GM18858 (cell line): ENCODE results near the gene CD55.
A peak's percentile ranks its signal among the peaks of the same experiment; 100 is the strongest.

Experiments
- ATAC-seq: cut with Tn5 transposase; IDR thresholded peaks from one replicate; pipeline ENCODE4 v1.9.1; 2021; ENCODE audit not compliant: unreplicated experiment

Gene CD55

GRCh38 chr1:207328004-207328403 is 6.5 kb downstream of the CD55 start:
- no peak for ATAC-seq

- ATAC-seq: no peak
Measured at GRCh38 chr1:207328908-207329440, 7.5 kb downstream of the CD55 start.

DNA sequence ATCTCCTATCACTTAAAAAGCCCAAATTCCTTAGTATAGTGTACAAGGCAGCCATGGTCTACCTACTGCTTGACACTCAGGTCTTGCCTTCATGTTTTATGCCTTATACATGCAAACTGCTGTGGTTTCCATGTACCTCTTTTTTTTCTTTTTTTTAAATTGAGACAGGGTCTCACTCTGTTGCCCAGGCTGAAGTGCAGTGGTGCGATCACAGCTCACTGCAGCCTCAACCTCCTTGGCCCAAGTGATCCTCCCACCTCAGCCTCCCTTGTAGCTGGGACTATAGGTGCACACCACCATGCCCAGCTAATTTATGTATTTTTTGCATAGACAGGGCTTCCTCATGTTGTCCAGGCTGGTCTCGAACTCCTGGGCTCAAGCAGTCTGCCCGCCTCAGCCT is 8.0 kb downstream of the CD55 start:
- ATAC-seq: no peak

GRCh38 chr1:207330011-207330710 is 8.7 kb downstream of the CD55 start:
- ATAC-seq: no peak

- ATAC-seq: no peak
Measured at GRCh38 chr1:207331354-207332313, 10.2 kb downstream of the CD55 start.

DNA sequence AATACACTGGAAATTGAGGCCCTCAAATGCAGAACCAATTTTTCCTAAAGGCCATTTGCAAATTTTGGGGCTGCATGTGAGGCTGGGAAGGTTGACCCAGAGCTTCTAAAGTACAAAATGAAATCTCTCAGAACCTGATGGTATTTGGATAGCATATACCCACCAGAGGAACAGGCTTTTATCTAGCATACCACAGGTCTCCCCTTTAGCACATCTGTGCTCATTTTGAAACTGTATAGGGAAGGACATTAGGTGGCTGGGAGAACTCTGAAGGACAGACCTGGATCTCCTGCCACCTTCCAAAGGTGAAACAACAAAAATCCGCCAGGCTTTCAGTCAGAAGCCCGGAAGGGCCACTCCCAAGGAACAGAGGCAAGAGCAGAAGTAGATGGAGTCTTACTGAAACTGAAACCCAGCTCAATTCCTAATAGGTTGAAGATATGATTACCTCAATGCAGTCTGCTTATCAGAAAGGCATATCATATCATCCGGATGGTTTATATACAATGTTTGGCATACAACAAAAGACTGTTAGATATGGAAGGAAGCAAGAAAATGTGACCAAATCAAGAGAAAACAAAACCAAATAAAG is 11.6 kb downstream of the CD55 start:
- no peak for ATAC-seq

DNA sequence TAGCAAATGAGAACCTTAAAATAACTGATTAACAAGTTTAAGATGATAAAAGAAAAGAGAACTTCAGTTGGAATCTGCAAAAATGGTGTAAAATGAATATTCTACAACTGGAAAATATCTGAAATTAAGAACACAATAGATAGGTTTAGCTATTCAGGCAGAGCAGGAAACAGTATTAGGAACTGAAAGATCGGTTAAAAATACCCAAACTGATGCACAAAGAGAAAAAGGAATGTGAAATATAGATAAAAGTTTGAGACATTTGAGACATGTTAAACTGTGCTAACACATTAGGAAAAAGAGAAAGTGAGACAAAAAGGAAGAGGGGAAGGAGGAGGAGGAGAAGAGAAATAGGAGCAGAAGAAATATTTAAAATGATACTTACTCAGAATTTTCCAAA is 12.1 kb downstream of the CD55 start:
- ATAC-seq: no peak

GRCh38 chr1:207334337-207334736 is 12.9 kb downstream of the CD55 start:
- ATAC-seq: no peak

GRCh38 chr1:207335138-207335537 is 13.7 kb downstream of the CD55 start:
- no peak for ATAC-seq

DNA sequence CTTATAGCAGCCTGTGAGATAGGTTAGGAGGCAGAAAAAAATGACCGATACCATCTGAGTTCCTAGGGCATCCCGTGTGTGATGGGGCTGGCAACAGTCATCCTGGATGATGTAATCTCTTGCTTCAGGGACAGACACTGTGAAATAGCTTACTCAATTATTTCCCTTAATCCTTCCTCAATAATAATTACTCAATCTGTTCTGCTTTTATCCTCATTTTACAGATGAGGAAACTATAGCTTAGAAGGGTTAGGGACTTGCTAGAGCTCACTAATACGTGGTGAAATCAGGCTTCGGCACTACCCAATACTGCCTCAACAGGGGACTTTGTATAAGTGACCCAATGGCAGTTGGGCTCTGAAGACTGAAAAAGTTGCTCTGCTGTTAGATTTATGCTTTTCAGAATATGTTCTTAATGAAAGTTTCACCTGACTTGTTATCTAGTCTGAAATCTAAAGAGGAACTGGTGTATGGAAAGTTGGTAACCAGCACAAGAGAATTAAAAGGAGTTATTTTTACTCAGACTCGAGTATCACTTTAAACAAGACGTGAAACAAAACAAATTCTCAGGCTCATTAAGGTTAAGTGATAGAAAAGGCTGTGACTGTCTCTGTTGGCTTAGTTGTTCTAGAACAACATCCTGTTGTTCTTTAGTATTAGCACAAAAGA is 14.4 kb downstream of the CD55 start:
- ATAC-seq: peak; percentile 48

- ATAC-seq: peak; percentile 78
Measured at GRCh38 chr1:207336559-207337467, 15.3 kb downstream of the CD55 start.

DNA sequence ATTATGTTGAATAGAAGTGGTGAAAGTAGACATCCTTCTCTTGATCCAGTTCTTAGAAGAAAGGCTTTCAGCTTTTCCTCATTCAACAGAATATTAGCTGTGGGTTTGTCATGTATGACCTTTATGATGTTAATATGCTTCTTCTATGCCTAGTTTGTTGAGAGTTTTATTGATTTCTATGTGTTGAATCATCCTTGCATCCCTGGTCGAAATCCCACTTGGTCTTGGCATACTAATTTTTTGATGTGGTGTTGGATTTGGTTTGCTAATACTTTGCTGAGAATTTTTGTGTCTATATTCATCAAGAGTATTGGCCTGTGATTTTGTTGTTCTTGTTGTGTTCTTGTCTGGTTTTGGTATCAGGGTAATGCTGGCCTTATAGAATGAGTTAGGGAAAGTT is 20.9 kb downstream of the CD55 start:
- no peak for ATAC-seq

DNA sequence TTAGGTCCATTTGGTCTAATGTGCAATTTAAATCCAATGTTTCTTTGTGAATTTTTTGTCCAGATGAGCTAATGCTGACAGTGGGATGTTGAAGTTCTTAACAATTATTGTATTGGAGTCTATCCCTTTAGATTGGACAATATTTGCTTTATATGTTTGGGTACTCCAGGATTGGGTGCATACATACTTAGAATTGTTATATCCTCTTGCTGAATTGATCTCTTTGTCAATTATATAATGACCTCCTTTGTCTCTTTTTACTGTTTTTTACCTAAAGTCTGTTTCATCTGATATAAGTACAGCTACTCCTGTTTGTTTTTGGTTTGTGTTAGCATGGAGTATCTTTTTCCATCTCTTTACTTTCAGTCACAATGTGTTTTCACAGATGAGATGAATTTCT is 22.2 kb downstream of the CD55 start:
- ATAC-seq: no peak

DNA sequence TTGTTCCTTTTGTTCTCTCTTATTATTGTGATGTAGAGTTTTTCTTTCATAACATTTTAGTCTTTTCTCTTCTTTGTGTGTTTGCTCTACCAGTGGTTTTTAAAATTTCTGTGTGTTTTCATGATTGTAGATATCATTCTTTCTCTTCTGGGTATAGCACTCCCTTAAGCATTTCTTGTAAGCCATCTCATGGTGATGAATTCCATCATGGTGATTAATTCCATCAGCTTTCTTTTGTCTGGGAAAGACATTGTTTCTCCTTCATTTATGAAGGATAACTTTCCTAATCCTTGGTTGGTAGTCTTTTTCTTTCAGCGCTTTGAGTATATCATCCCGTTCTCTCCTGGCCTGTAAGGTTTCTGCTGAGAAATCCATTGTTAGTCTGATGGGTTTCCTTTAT is 22.7 kb downstream of the CD55 start:
- no peak for ATAC-seq

DNA sequence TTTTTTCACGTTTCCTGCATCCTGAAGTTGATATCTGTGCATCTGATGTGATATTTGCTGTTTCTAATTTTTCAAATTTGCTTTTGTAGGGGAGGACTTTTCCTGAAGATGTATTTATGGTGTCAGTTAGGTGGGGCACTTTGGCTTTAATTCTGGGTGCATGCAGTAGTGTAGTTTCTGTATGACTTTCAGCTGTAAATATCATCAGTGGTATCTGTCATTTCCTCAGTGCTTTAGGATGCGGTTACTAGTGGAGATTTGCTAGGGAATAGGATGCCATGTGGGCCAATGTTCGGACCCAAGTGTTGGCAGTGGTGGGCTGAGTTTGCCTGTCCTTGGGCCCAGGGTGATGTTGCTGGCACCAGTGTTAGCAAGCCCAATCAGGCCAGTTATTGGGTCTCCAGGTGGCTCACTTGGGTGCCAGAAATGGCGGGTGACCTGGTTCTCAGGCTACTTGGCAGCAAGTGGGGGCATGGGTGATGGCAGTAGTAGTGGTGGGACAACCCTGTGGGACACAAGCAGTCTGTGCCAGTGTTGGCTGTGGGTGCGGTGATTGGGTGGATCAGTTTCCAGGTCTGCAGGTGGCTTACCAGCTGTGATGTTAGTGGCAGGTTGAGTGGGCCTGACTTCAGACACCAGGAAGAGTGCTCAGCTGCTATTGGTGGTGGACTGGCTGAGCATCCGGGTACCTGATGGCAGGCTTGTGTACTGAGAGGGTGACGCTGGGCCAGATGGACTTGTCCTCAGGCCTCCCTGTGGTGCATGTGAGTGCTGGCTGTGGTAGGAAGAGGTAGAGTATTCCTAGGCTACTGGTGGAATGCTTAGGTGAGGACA is 24.4 kb downstream of the CD55 start:
- ATAC-seq: no peak

GRCh38 chr1:207346513-207346912 is 25.0 kb downstream of the CD55 start:
- ATAC-seq: no peak

DNA sequence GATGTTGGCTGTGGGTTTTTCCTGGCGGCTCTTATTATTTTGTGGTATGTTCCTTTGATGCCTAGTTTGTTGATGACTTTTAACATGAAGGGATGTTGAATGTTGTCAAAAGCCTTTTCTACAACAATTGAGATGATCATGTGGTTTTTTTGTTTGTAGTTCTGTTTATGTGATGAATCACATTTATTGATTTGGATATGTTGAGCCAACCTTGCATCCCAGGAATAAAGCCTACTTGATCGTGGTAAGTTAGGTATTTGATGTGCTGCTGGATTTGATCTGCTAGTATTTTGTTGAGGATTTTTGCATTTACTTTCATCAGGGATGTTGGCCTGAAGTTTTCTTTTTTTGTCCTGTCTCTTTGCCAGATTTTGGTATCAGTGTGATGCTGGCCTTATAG is 28.5 kb downstream of the CD55 start:
- ATAC-seq: no peak

- ATAC-seq: no peak
Measured at GRCh38 chr1:207352554-207352953, 31.1 kb downstream of the CD55 start.

GRCh38 chr1:207355060-207355459 is 33.6 kb downstream of the CD55 start:
- no peak for ATAC-seq
